GM12878 (cell line): Measurements from ENCODE around the gene C16orf87. TPM values are rescaled to one million over a fixed set of nuclear protein-coding genes. Genes with fewer than 3 reads are reported as not detected.

Experiments
- ATAC-seq: fragments of 200-7000 bp; cut with Tn5 transposase; 3 replicates; pipeline ENCODE4 v1.9.1; 2020; ENCODE audit warnings: mild to moderate bottlenecking, moderate library complexity
- BruUV-seq: library from RNA; stranded (reverse); fragments of 400-500 nt; replicated peaks from 2 replicates; lab custom pipeline; 2021; lab: Mats Ljungman, UMichigan
- CTCF ChIA-PET: fragments of 300-600 bp; sonication (Branson Sonifier 250); formaldehyde crosslinking; extraction: SDS; loops from one replicate; lab custom pipeline; 2021; ENCODE audit warnings: inconsistent platforms; lab: Yijun Ruan, JAX
- POLR2A ChIA-PET: fragments of 350-600 bp; formaldehyde crosslinking; extraction: SDS; loops from one replicate; lab custom pipeline; 2021; ENCODE audit warnings: inconsistent platforms; lab: Charles Lee
- RAD21 ChIA-PET: fragments of 300-600 bp; sonication (Branson Sonifier 250); formaldehyde crosslinking; loops from one replicate; lab custom pipeline; 2023; ENCODE audit warnings: antibody characterized with exemption; ENCODE audit not compliant: unreplicated experiment; lab: Charles Lee
- SMC1A ChIA-PET: fragments of 300-600 bp; sonication (Branson Sonifier 250); formaldehyde crosslinking; loops from one replicate; lab custom pipeline; 2023; ENCODE audit not compliant: unreplicated experiment, uncharacterized antibody; lab: Charles Lee
- DNase-seq: peaks from one replicate; pipeline ENCODE4 v3.0.0-alpha.2; 2011; ENCODE audit warnings: low read depth, low spot score
- FAIRE-seq: peaks from 3 replicates; lab custom pipeline; 2011; peaks lifted over from hg19 to GRCh38; lab: Jason Lieb, UNC
- H2AFZ ChIP-seq: 2 replicates; pipeline ENCODE4 v1.6.0; 2011; ENCODE audit warnings: low read depth, low read length, control low read depth; ENCODE audit not compliant: control insufficient read depth
- H3K27ac ChIP-seq: 2 replicates; pipeline ENCODE4 v1.5.1; 2011; ENCODE audit warnings: control low read depth; ENCODE audit not compliant: control insufficient read depth, insufficient read depth
- H3K27me3 ChIP-seq, 2 experiments: replicated peaks in 1 of 2; 2 replicates each; pipeline versions ENCODE4 v1.6.0 to v1.6.1; 2011; ENCODE audit warnings: low read length in 1 of 2; ENCODE audit not compliant: control insufficient read depth in 2 of 2, insufficient read depth in 2 of 2
- H3K36me3 ChIP-seq, 2 experiments: 2 replicates each; pipeline ENCODE4 v1.5.1; 2011; ENCODE audit warnings: low read length in 1 of 2; ENCODE audit not compliant: control insufficient read depth in 2 of 2, insufficient read depth in 2 of 2
- H3K4me1 ChIP-seq: 2 replicates; pipeline ENCODE4 v1.6.1; 2011; ENCODE audit warnings: mild to moderate bottlenecking, low read length, moderate library complexity, mixed read lengths; ENCODE audit not compliant: control insufficient read depth, insufficient read depth
- H3K4me2 ChIP-seq: 2 replicates; pipeline ENCODE4 v1.6.0; 2011; ENCODE audit warnings: control low read depth; ENCODE audit not compliant: control insufficient read depth, insufficient read depth
- H3K4me3 ChIP-seq: fragments of 200-600 bp; sonication (generic); 2 replicates; pipeline ENCODE4 v1.5.1; 2016
- H3K79me2 ChIP-seq: 2 replicates; pipeline ENCODE4 v1.6.0; 2011; ENCODE audit warnings: low read length; ENCODE audit not compliant: control insufficient read depth, insufficient read depth
- H3K9ac ChIP-seq: 2 replicates; pipeline ENCODE4 v1.8.0; 2011; ENCODE audit warnings: low read length, control low read depth, mixed read lengths; ENCODE audit not compliant: control insufficient read depth, insufficient read depth
- H3K9me3 ChIP-seq: replicated peaks from 3 replicates; pipeline ENCODE4 v1.5.1; 2011; ENCODE audit warnings: mild to moderate bottlenecking, low read length; ENCODE audit not compliant: control insufficient read depth, insufficient read depth
- H4K20me1 ChIP-seq: 2 replicates; pipeline ENCODE4 v1.6.0; 2011; ENCODE audit not compliant: control insufficient read depth, insufficient read depth
- BCLAF1 ChIP-seq: fragments of 450-650 bp; IDR thresholded peaks from 2 replicates; pipeline ENCODE4 v1.6.1; 2017; ENCODE audit warnings: antibody characterized with exemption, mild to moderate bottlenecking, moderate library complexity
- CEBPZ ChIP-seq: fragments of 150-350 bp; IDR thresholded peaks from 2 replicates; pipeline ENCODE4 v1.6.1; 2016; ENCODE audit warnings: low read depth, low read length
- CREM ChIP-seq: IDR thresholded peaks from 2 replicates; pipeline ENCODE4 v1.6.1; 2014; ENCODE audit warnings: antibody characterized with exemption, low read depth
- E2F8 ChIP-seq: fragments of 450-650 bp; IDR thresholded peaks from 2 replicates; pipeline ENCODE4 v1.6.1; 2018; ENCODE audit warnings: mild to moderate bottlenecking, low read depth, moderate library complexity; ENCODE audit not compliant: partially characterized antibody
- FOXK2 ChIP-seq: fragments of 450-650 bp; IDR thresholded peaks from 2 replicates; pipeline ENCODE4 v1.6.1; 2017; ENCODE audit warnings: mild to moderate bottlenecking, moderate library complexity
- KAT2A ChIP-seq: conservative IDR thresholded peaks from 2 replicates; pipeline ENCODE4 v1.6.1; 2011; ENCODE audit warnings: low read depth, low read length; ENCODE audit not compliant: control insufficient read depth
- SP1 ChIP-seq: IDR thresholded peaks from one replicate; pipeline ENCODE4 v1.6.1; 2011; ENCODE audit warnings: low read depth, low read length
- TARDBP ChIP-seq: IDR thresholded peaks from 2 replicates; pipeline ENCODE4 v1.6.1; 2016; ENCODE audit warnings: borderline replicate concordance
- TCF12 ChIP-seq: IDR thresholded peaks from 2 replicates; pipeline ENCODE4 v1.6.1; 2011; ENCODE audit warnings: low read depth, mild to moderate bottlenecking, low read length
- YY1 ChIP-seq: IDR thresholded peaks from 2 replicates; pipeline ENCODE4 v1.6.1; 2011; ENCODE audit warnings: low read depth, mild to moderate bottlenecking, low read length
- ZBTB4 ChIP-seq: fragments of 450-650 bp; formaldehyde crosslinking; IDR thresholded peaks from 2 replicates; pipeline ENCODE4 v1.4.0; 2022; ENCODE audit warnings: mild to moderate bottlenecking, moderate library complexity
- WGBS: methylation state at CpG from one replicate; pipeline ENCODE4 v1.1.6; 2016; ENCODE audit warnings: low lambda C conversion rate; ENCODE audit not compliant: insufficient replicate concordance, insufficient coverage; ENCODE audit errors: missing lambda C conversion rate; 5-methylcytosine and 5-hydroxymethylcytosine counted together
- in situ Hi-C: fragments of 300-500 bp; cut with MboI; formaldehyde crosslinking; loops from 9 replicates; pipeline ENCODE4 v1.14.3; 2018; ENCODE audit warnings: mixed read lengths
- intact Hi-C: fragments of 100-400 bp; cut with micrococcal nuclease; formaldehyde crosslinking; loops from one replicate; pipeline ENCODE4 v1.14.2; 2022; ENCODE audit not compliant: unreplicated experiment
- polyA plus RNA-seq, 11 experiments: library from polyadenylated mRNA; depleted of rRNA in 4 of 11; unstranded in 6 of 11; stranded (reverse) in 5 of 11; fragments of >200 nt; fragmentation: Nextera tagmentation in 4 of 11; fragmentation: Illumina TruSeq in 1 of 11; extraction: Ambion mirVana in 4 of 11; extraction: Trizol in 1 of 11; gene quantifications; 1 replicate in 1 of 11; 2 replicates in 10 of 11; pipeline versions ENCODE4 v1.2.1 to v1.2.3, GENCODE V29; 2011 to 2016; ENCODE audit warnings: inconsistent platforms in 2 of 11, missing spikeins in 2 of 11, low read depth in 1 of 11
- total RNA-seq, 4 experiments: library from RNA; depleted of rRNA in 3 of 4; stranded (reverse); fragments of >200 nt in 3 of 4; fragmentation: Illumina TruSeq in 1 of 4; extraction: Trizol in 1 of 4; gene quantifications; 2 replicates each; pipeline versions ENCODE4 v1.2.1 to v1.2.3, GENCODE V29; 2013 to 2021

C16orf87 gene
- total and polyA plus RNA-seq, 10 of the 15 experiments (the other 5 are each of a cell fraction or from before 2014, with no cell fraction given) = 18.4 to 72.6 (median 31.0) TPM

- Histone ChIP-seq H3K4me1 (no peaks in the 10 kb centered on the region), H2AFZ (no peak overlapping the region), H3K36me3 (no peaks in the 10 kb centered on the region), H3K27me3 (no peaks in the 10 kb centered on the region), H3K79me2 (no peaks in the 10 kb centered on the region), H3K27ac (no peak overlapping the region), H3K9ac (no peak overlapping the region), H3K4me3 (no peak overlapping the region), H4K20me1 (no peaks in the 10 kb centered on the region), H3K4me2 (no peak overlapping the region), H3K9me3 (no peaks in the 10 kb centered on the region)
- ChIA-PET SMC1A (interaction anchor here (0.7 to 1.5 kb wide), 2 partner anchors 10 kb away, joined by 3 to 5 read pairs; no protein-coding TSS in a partner anchor), POLR2A (no interaction called here), CTCF (interaction anchor here (0.6 to 1.3 kb wide), 2 partner anchors 12 to 32 kb away, joined by 3 read pairs; no protein-coding TSS in a partner anchor), RAD21 (interaction anchor here (0.6 kb wide), 1 partner anchor 1337 kb away, joined by 3 read pairs; no protein-coding TSS in a partner anchor)
- no peak for ATAC-seq
- 81% methylated on average over 8 of the region's 8 CpGs for WGBS
- intact Hi-C loops = no loop called here
- no peak for DNase-seq
- in situ Hi-C loops = no loop called here
- no TSS peak for BruUV-seq
- no peak for FAIRE-seq
- TF ChIP-seq CREM (no peak), SP1 (no peak), FOXK2 (no peak), ZBTB4 (CRISPR knock-in tag) (no peak), TARDBP (no peak), E2F8 (no peak), CEBPZ (no peak), YY1 (no peak), KAT2A (no peak), BCLAF1 (no peak), TCF12 (no peak)
Observed at GRCh38 chr16:46875243-46875642, 44.3 kb upstream of the C16orf87 start.
